ENCODE data around the gene RUFY3. TPM values are rescaled to one million over a fixed set of nuclear protein-coding genes. Genes with fewer than 3 reads are reported as not detected.

Gene RUFY3
- total RNA-seq, 3 donors from 2014 or later: 31.9 to 54.2 (median 46.0) TPM

- TF ChIP-seq, protein P1, sequence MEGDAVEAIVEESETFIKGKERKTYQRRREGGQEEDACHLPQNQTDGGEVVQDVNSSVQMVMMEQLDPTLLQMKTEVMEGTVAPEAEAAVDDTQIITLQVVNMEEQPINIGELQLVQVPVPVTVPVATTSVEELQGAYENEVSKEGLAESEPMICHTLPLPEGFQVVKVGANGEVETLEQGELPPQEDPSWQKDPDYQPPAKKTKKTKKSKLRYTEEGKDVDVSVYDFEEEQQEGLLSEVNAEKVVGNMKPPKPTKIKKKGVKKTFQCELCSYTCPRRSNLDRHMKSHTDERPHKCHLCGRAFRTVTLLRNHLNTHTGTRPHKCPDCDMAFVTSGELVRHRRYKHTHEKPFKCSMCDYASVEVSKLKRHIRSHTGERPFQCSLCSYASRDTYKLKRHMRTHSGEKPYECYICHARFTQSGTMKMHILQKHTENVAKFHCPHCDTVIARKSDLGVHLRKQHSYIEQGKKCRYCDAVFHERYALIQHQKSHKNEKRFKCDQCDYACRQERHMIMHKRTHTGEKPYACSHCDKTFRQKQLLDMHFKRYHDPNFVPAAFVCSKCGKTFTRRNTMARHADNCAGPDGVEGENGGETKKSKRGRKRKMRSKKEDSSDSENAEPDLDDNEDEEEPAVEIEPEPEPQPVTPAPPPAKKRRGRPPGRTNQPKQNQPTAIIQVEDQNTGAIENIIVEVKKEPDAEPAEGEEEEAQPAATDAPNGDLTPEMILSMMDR (IDR thresholded peaks at IDR 0.05): no peak
- H3K9me3 ChIP-seq: no peaks in the 10 kb centered on the region
- H3K4me3 ChIP-seq: no peak overlapping the region
- no peak for ATAC-seq
- H3K36me3 ChIP-seq (ENCODE audit: low read depth): no peaks in the 10 kb centered on the region
- no peak for DNase-seq
- intact Hi-C loops (cut with DNase I, micrococcal nuclease): no loop called here
- H3K4me1 ChIP-seq (ENCODE audit: low read depth): peaks cover 7% of the 10 kb centered on the region
Measured at GRCh38 chr4:70841951-70842350, 120.2 kb downstream of the RUFY3 start.

DNA sequence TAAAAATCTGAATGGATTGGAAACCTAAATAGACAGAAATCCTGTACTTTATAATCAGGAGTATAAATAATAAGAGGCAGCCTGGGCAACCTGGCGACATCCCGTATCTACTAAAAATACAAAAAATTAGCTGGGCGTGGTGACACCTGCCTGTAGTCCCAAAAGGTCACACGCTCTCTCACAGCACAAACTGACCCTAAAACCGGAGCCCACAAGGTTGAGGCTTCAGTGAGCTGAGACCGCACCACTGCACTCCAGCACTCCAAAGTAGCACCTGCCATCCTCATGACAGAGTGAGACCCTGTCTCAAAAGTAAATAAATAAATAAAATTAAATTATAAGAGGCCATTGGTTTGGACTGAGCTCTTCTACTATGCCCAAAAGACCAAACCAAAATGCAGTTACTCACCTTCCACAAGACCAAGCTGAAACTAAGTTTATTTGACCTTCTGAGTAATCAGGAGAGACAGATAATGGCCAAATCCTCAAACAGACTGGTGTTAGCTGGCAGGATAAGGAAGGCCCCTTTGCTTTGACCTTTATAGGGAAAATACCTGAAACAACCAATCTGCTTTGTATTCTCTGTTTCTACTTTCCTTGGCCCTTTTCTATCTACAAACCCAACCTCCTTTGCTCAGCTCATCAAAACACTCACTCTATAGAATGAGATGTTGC, 121.1 kb downstream of the RUFY3 start:
- intact Hi-C loops (cut with DNase I, micrococcal nuclease): no loop called here
- H3K9me3 ChIP-seq: no peaks in the 10 kb centered on the region
- TF ChIP-seq, protein P1 (IDR thresholded peaks at IDR 0.05): no peak
- H3K4me1 ChIP-seq (ENCODE audit: low read depth): no peaks in the 10 kb centered on the region
- DNase-seq (no peak), ATAC-seq (no peak)
- H3K36me3 ChIP-seq (ENCODE audit: low read depth): no peaks in the 10 kb centered on the region
- H3K4me3 ChIP-seq: no peak overlapping the region

DNA sequence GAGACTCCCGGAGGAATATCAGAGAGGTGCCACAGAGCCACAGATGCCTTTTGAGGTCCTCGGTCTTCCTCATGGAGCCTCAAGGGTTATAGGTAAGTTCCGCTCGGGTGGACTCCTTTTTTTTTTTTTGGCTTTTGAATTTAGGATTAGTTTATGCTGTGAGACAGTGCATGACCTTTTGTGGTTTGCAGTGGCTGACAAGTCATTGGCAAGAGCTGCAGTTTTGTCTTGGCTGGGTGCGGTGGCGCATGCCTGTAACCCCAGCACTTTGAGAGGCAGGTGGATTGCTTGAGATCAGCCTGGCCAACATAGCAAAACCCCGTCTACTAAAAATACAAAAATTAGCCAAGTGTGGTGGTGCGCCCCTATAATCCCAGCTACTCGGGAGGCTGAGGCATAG, 122.4 kb downstream of the RUFY3 start:
- Histone ChIP-seq H3K4me3 (no peak overlapping the region), H3K9me3 (no peaks in the 10 kb centered on the region), H3K4me1 (ENCODE audit: low read depth) (no peaks in the 10 kb centered on the region), H3K36me3 (ENCODE audit: low read depth) (no peaks in the 10 kb centered on the region)
- DNase-seq: no peak
- ATAC-seq: no peak
- intact Hi-C loops (cut with DNase I, micrococcal nuclease): no loop called here
- TF ChIP-seq, protein P1 (IDR thresholded peaks at IDR 0.05): no peak

GRCh38 chr4:70849291-70849690, 127.5 kb downstream of the RUFY3 start:
- Histone ChIP-seq H3K4me3 (no peak overlapping the region), H3K4me1 (ENCODE audit: low read depth) (no peaks in the 10 kb centered on the region), H3K9me3 (no peaks in the 10 kb centered on the region), H3K36me3 (ENCODE audit: low read depth) (no peaks in the 10 kb centered on the region)
- intact Hi-C loops (cut with DNase I, micrococcal nuclease): no loop called here
- no peak for DNase-seq
- ATAC-seq: no peak
- TF ChIP-seq, protein P1 (IDR thresholded peaks at IDR 0.05): no peak

DNA sequence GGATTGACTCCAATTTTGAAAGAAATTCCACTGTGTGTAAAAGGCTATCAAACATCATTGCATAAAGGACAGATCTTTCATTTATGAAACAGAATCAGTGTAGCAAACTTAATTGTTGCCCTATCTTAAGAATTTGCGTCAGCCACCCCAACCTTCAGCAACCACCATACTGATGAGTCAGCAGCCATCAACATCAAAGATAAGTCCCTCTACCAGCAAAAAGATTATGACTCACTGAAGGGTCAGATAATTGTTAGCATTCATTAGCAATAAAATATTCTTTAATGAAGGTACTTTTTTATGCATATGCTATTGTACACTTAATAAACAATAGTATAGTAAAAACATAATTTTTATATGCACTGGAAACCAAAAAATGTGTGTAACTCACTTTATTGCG, 133.7 kb downstream of the RUFY3 start:
- DNase-seq: no peak
- intact Hi-C loops (cut with DNase I, micrococcal nuclease): no loop called here
- TF ChIP-seq, protein P1 (IDR thresholded peaks at IDR 0.05): no peak

More for the DNA sequence above, 133.7 kb downstream of the RUFY3 start:
- Histone ChIP-seq H3K4me1 (ENCODE audit: low read depth) (no peaks in the 10 kb centered on the region), H3K9me3 (no peaks in the 10 kb centered on the region), H3K36me3 (ENCODE audit: low read depth) (no peaks in the 10 kb centered on the region), H3K4me3 (no peak overlapping the region)
- no peak for ATAC-seq

Other genes starting within 250 kb of the RUFY3 start
- not detected for gene MUC7, start 249.8 kb upstream of the RUFY3 start, total RNA-seq
- not detected for gene AMTN, start 203.4 kb upstream of the RUFY3 start, total RNA-seq
- not detected for gene AMBN, start 129.7 kb upstream of the RUFY3 start, total RNA-seq
- not detected for gene ENAM, start 93.2 kb upstream of the RUFY3 start, total RNA-seq
- 100 to 1,000 TPM; 258 to 602 (median 347) TPM for gene JCHAIN, start 55.5 kb upstream of the RUFY3 start, total RNA-seq
- 10 to 100 TPM; 15.8 to 23.4 (median 20.5) TPM for gene UTP3, start 33.4 kb upstream of the RUFY3 start, total RNA-seq
- 10 to 100 TPM; 70.2 to 81.5 (median 70.6) TPM for gene GRSF1, start 117.9 kb downstream of the RUFY3 start, total RNA-seq
- 10 to 100 TPM; 12.2 to 22.3 (median 12.8) TPM for gene MOB1B, start 180.4 kb downstream of the RUFY3 start, total RNA-seq

Data from mucosa of descending colon (tissue), 3 donors.